Measurements from ENCODE around the gene GPR161. TPM values are rescaled to one million over a fixed set of nuclear protein-coding genes. Genes with fewer than 3 reads are reported as not detected.
A peak's percentile ranks its signal among the peaks of the same experiment; 100 is the strongest.

The GPR161 gene
- total and polyA plus RNA-seq, 2 donors (not counting 1 experiment from before 2014, with no cell fraction given): 0.07 to 0.22 TPM

GRCh38 chr1:168164771-168165170 lies 28.0 kb upstream of the GPR161 start:
- H3K27me3 ChIP-seq (replicated peaks in 1 of 4; ENCODE audit: control extremely low read depth in 1 of 4, control insufficient read depth in 3 of 4, insufficient read depth in 4 of 4, low read length in 3 of 4): no peaks in the 10 kb centered on the region
- H3K27ac ChIP-seq (ENCODE audit: low read length in 2 of 2): no peak overlapping the region
- POLR2A ChIA-PET: interaction anchor here (0.7 kb wide), 1 partner anchor 39 kb away, joined by 8 read pairs; no protein-coding TSS in a partner anchor
- H3K79me2 ChIP-seq (ENCODE audit: control insufficient read depth, insufficient read depth, low read length): no peaks in the 10 kb centered on the region
- H3K4me3 ChIP-seq (ENCODE audit: control extremely low read depth in 1 of 5, extremely low read depth in 1 of 5, insufficient read depth in 1 of 5, low read depth in 2 of 5, low read length in 4 of 5): no peak overlapping the region
- intact Hi-C loops (cut with micrococcal nuclease): no loop called here
- 86% methylated on average over 3 of the region's 3 CpGs for WGBS (ENCODE audit: insufficient coverage)
- DNase-seq (no peak), ATAC-seq (ENCODE audit: low read depth) (no peak)
- H3K36me3 ChIP-seq (replicated peaks in 1 of 2; ENCODE audit: control extremely low read depth in 1 of 2, control insufficient read depth in 1 of 2, extremely low read depth in 1 of 2, insufficient read depth in 2 of 2, low read length in 1 of 2): no peaks in the 10 kb centered on the region
- H3K9me3 ChIP-seq (ENCODE audit: control extremely low read depth in 1 of 3, control insufficient read depth in 2 of 3, insufficient read depth in 1 of 3, low read length in 2 of 3): peaks cover under 1 to 15% (median 10%) of the 10 kb centered on the region in 3 donors
- Mint-ChIP-seq H3K4me1 (peaks cover 15% of the 10 kb centered on the region), H3K27ac (no peak overlapping the region), H3K27me3 (peaks cover 3% of the 10 kb centered on the region), H3K4me3 (no peak overlapping the region), H3K9me3 (ENCODE audit: insufficient read depth) (peaks cover 4% of the 10 kb centered on the region)
- H3K4me2 ChIP-seq (replicated peaks; ENCODE audit: low read depth, low read length, poor library complexity, severe bottlenecking): no peak overlapping the region
- CTCF ChIA-PET: interaction anchor here (0.7 to 1.1 kb wide), 2 partner anchors 19 to 399 kb away, joined by 3 to 4 read pairs; no protein-coding TSS in a partner anchor
- H4K20me1 ChIP-seq (ENCODE audit: control insufficient read depth, insufficient read depth, low read length, poor library complexity, severe bottlenecking): no peaks in the 10 kb centered on the region
- H2AFZ ChIP-seq (ENCODE audit: insufficient read depth, low read depth, low read length, poor library complexity, severe bottlenecking): no peak overlapping the region
- TF ChIP-seq EZH2 (IDR thresholded peaks at IDR 0.05; ENCODE audit: borderline replicate concordance, insufficient read depth, low read depth, low read length, poor library complexity, severe bottlenecking) (no peak), CTCF (IDR thresholded peaks at IDR 0.05) (no peak)
- H3K4me1 ChIP-seq (ENCODE audit: control insufficient read depth in 2 of 2, insufficient read depth in 2 of 2, low read length in 2 of 2): peaks cover 15% of the 10 kb centered on the region in 2 donors
- no peak overlapping the region for H3K9ac ChIP-seq (ENCODE audit: low read length)

GRCh38 chr1:168163670-168164069 lies 26.9 kb upstream of the GPR161 start:
- peaks cover 15% of the 10 kb centered on the region in 2 donors for H3K4me1 ChIP-seq (ENCODE audit: control insufficient read depth in 2 of 2, insufficient read depth in 2 of 2, low read length in 2 of 2)
- H4K20me1 ChIP-seq (ENCODE audit: control insufficient read depth, insufficient read depth, low read length, poor library complexity, severe bottlenecking): no peaks in the 10 kb centered on the region
- H3K27ac ChIP-seq (ENCODE audit: low read length in 2 of 2): no peak overlapping the region
- Mint-ChIP-seq H3K4me3 (no peak overlapping the region), H3K4me1 (peaks cover 15% of the 10 kb centered on the region), H3K27ac (no peak overlapping the region), H3K9me3 (ENCODE audit: insufficient read depth) (peaks cover 7% of the 10 kb centered on the region), H3K27me3 (peaks cover 3% of the 10 kb centered on the region)
- H2AFZ ChIP-seq (ENCODE audit: insufficient read depth, low read depth, low read length, poor library complexity, severe bottlenecking): peak overlapping the region; percentile 5
- no peak overlapping the region for H3K9ac ChIP-seq (ENCODE audit: low read length)
- H3K27me3 ChIP-seq (replicated peaks in 1 of 4; ENCODE audit: control extremely low read depth in 1 of 4, control insufficient read depth in 3 of 4, insufficient read depth in 4 of 4, low read length in 3 of 4): no peaks in the 10 kb centered on the region
- DNase-seq: peak; percentile 59
- TF ChIP-seq CTCF (IDR thresholded peaks at IDR 0.05) (no peak), EZH2 (IDR thresholded peaks at IDR 0.05; ENCODE audit: borderline replicate concordance, insufficient read depth, low read depth, low read length, poor library complexity, severe bottlenecking) (no peak)
- peak overlapping the region; percentile 37 for H3K4me2 ChIP-seq (replicated peaks; ENCODE audit: low read depth, low read length, poor library complexity, severe bottlenecking)
- WGBS (ENCODE audit: insufficient coverage): 11% methylated on average over 2 of the region's 3 CpGs
- no peaks in the 10 kb centered on the region for H3K36me3 ChIP-seq (replicated peaks in 1 of 2; ENCODE audit: control extremely low read depth in 1 of 2, control insufficient read depth in 1 of 2, extremely low read depth in 1 of 2, insufficient read depth in 2 of 2, low read length in 1 of 2)
- H3K9me3 ChIP-seq (ENCODE audit: control extremely low read depth in 1 of 3, control insufficient read depth in 2 of 3, insufficient read depth in 1 of 3, low read length in 2 of 3): peaks cover 2 to 19% (median 10%) of the 10 kb centered on the region in 3 donors
- intact Hi-C loops (cut with micrococcal nuclease): no loop called here
- peak; percentile 60 for ATAC-seq (ENCODE audit: low read depth)
- ChIA-PET POLR2A (no interaction called here), CTCF (interaction anchor here (0.8 to 1.1 kb wide), 3 partner anchors 18 to 158 kb away, joined by 3 to 5 read pairs (median 4); no protein-coding TSS in a partner anchor)
- no peaks in the 10 kb centered on the region for H3K79me2 ChIP-seq (ENCODE audit: control insufficient read depth, insufficient read depth, low read length)
- no peak overlapping the region for H3K4me3 ChIP-seq (ENCODE audit: control extremely low read depth in 1 of 5, extremely low read depth in 1 of 5, insufficient read depth in 1 of 5, low read depth in 2 of 5, low read length in 4 of 5)
